Measurements from ENCODE around the gene TECTA.
"Not testable (repeated sequence)": the region's sequence is repeated elsewhere in the genome, so short reads cannot be mapped to it uniquely, and the experiment has no call there.

TECTA gene

GRCh38 chr11:121229495-121230215 lies 128.6 kb downstream of the TECTA start:
- Mint-ChIP-seq H3K27ac (no peak overlapping the region), H3K4me3 (no peak overlapping the region), H3K4me1 (ENCODE audit: low read depth) (no peaks in the 10 kb centered on the region), H3K27me3 (ENCODE audit: low read depth) (peaks cover 41% of the 10 kb centered on the region), H3K36me3 (ENCODE audit: low read depth) (no peaks in the 10 kb centered on the region), H3K9me3 (no peaks in the 10 kb centered on the region)

GRCh38 chr11:121231576-121232278 lies 130.7 kb downstream of the TECTA start:
- H3K36me3 Mint-ChIP-seq (ENCODE audit: low read depth), result no peaks in the 10 kb centered on the region
- no peak overlapping the region for H3K4me3 Mint-ChIP-seq
- H3K27me3 Mint-ChIP-seq (ENCODE audit: low read depth), result peaks cover 45% of the 10 kb centered on the region
- no peak overlapping the region for H3K27ac Mint-ChIP-seq
- H3K4me1 Mint-ChIP-seq (ENCODE audit: low read depth), result peaks cover 10% of the 10 kb centered on the region
- no peaks in the 10 kb centered on the region for H3K9me3 Mint-ChIP-seq

GRCh38 chr11:121235057-121235456 lies 134.0 kb downstream of the TECTA start:
- Mint-ChIP-seq H3K4me3 (no peak overlapping the region), H3K36me3 (ENCODE audit: low read depth) (no peaks in the 10 kb centered on the region), H3K27ac (no peak overlapping the region), H3K27me3 (ENCODE audit: low read depth) (peaks cover 37% of the 10 kb centered on the region), H3K9me3 (no peaks in the 10 kb centered on the region), H3K4me1 (ENCODE audit: low read depth) (peaks cover 15% of the 10 kb centered on the region)

GRCh38 chr11:121236115-121237001 lies 135.3 kb downstream of the TECTA start:
- peak overlapping the region; percentile 4 for H3K4me3 Mint-ChIP-seq
- peaks cover 29% of the 10 kb centered on the region for H3K27me3 Mint-ChIP-seq (ENCODE audit: low read depth)
- H3K4me1 Mint-ChIP-seq (ENCODE audit: low read depth), result peaks cover 15% of the 10 kb centered on the region
- H3K27ac Mint-ChIP-seq, result no peak overlapping the region
- H3K9me3 Mint-ChIP-seq, result no peaks in the 10 kb centered on the region
- H3K36me3 Mint-ChIP-seq (ENCODE audit: low read depth), result no peaks in the 10 kb centered on the region

- H3K27ac Mint-ChIP-seq; H3K36me3 Mint-ChIP-seq (ENCODE audit: low read depth); H3K9me3 Mint-ChIP-seq: not testable (repeated sequence)
- Mint-ChIP-seq H3K27me3 (ENCODE audit: low read depth) (peaks cover 25% of the 10 kb centered on the region), H3K4me1 (ENCODE audit: low read depth) (peaks cover 15% of the 10 kb centered on the region), H3K4me3 (peak overlapping the region; percentile 4)
These were observed 136.2 kb downstream of the TECTA start for GRCh38 chr11:121237247-121237646.

GRCh38 chr11:121237686-121238658 lies 136.9 kb downstream of the TECTA start:
- no peak overlapping the region for H3K27ac Mint-ChIP-seq
- no peaks in the 10 kb centered on the region for H3K36me3 Mint-ChIP-seq (ENCODE audit: low read depth)

GRCh38 chr11:121238956-121239355 lies 137.9 kb downstream of the TECTA start:
- Mint-ChIP-seq H3K4me1 (ENCODE audit: low read depth) (peaks cover 15% of the 10 kb centered on the region), H3K36me3 (ENCODE audit: low read depth) (no peaks in the 10 kb centered on the region), H3K27me3 (ENCODE audit: low read depth) (peaks cover 26% of the 10 kb centered on the region), H3K9me3 (no peaks in the 10 kb centered on the region), H3K4me3 (no peak overlapping the region), H3K27ac (no peak overlapping the region)

More at GRCh38 chr11:121237686-121238658, 136.9 kb downstream of the TECTA start:
- Mint-ChIP-seq H3K4me3 (no peak overlapping the region), H3K9me3 (no peaks in the 10 kb centered on the region), H3K27me3 (ENCODE audit: low read depth) (peaks cover 29% of the 10 kb centered on the region), H3K4me1 (ENCODE audit: low read depth) (peaks cover 15% of the 10 kb centered on the region)

- H3K27ac Mint-ChIP-seq; H3K4me3 Mint-ChIP-seq; H3K9me3 Mint-ChIP-seq; H3K36me3 Mint-ChIP-seq (ENCODE audit: low read depth): not testable (repeated sequence)
- Mint-ChIP-seq H3K27me3 (ENCODE audit: low read depth) (peaks cover 16% of the 10 kb centered on the region), H3K4me1 (ENCODE audit: low read depth) (peaks cover 15% of the 10 kb centered on the region)
These were observed 139.0 kb downstream of the TECTA start for GRCh38 chr11:121240001-121240400.

GRCh38 chr11:121240650-121241303 lies 139.7 kb downstream of the TECTA start:
- Mint-ChIP-seq H3K9me3 (no peaks in the 10 kb centered on the region), H3K27ac (no peak overlapping the region), H3K4me3 (no peak overlapping the region)

More at GRCh38 chr11:121240650-121241303, 139.7 kb downstream of the TECTA start:
- peaks cover 13% of the 10 kb centered on the region for H3K27me3 Mint-ChIP-seq (ENCODE audit: low read depth)
- H3K4me1 Mint-ChIP-seq (ENCODE audit: low read depth), result peaks cover 13% of the 10 kb centered on the region
- H3K36me3 Mint-ChIP-seq (ENCODE audit: low read depth), result no peaks in the 10 kb centered on the region
